ENCODE data around the gene CEPT1.

DNA sequence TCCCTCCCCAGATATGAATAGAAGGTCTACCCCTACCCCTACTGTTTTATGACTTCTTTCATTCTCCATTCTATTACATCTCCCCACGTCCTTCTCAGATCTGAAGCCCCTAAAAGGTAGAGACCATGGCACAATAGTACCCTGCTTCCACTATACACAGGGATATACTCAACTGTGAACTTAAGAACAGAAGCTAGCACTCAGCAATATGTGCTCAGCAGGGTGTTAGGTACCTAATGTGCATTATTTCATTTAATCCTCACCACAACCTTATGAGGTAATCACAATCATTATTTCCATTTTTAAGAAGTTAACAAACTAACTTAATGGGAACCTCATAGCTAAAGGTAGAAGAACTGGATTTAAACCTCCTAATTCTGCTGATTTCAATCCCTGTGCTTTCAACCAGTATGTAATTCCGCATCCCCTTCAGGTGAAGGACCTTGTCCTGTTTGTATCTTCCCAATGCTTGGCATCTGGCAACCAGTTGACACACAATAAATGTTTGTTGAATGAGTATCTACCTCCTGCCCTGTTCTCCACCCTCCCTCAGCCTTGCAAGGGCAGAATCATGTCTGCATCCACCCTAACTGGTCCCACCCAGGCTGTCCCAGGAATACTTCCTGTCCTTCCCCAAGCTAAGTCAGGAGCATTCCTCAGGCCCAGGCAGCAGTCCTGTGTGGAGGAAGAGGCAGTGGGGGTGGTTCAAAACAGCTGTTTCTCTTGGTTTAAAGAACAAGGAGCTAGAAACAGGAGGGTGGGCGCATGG, 53.9 kb downstream of the CEPT1 start:
- TF ChIP-seq CTCF (conservative IDR thresholded peaks at IDR 0.05) (no peak), EZH2 (IDR thresholded peaks at IDR 0.05; ENCODE audit: low read depth) (no peak)
